NCI-H226 (cell line): ENCODE data around the gene NSMCE3.
A peak's percentile ranks its signal among the peaks of the same experiment; 100 is the strongest.

ENCODE experiments used
- DNase-seq: peaks from one replicate; pipeline ENCODE4 v3.0.0-alpha.2; 2015

NSMCE3 gene

GRCh38 chr15:29269485-29270168 is at the start of gene NSMCE3:
NSMCE3 (minus strand) TSS chr15:29269822; CDS start chr15:29269705, 117 bp downstream.
- DNase-seq: peak; percentile 76

- no peak for DNase-seq
These were observed 46.8 kb upstream of the NSMCE3 start for GRCh38 chr15:29316422-29316821.

GRCh38 chr15:29312387-29312786 is 42.8 kb upstream of the NSMCE3 start:
- DNase-seq: peak; percentile 2

GRCh38 chr15:29311696-29312095 is 42.1 kb upstream of the NSMCE3 start:
- DNase-seq: no peak

GRCh38 chr15:29309139-29309538 is 39.5 kb upstream of the NSMCE3 start:
- no peak for DNase-seq

- no peak for DNase-seq
These were observed 38.7 kb upstream of the NSMCE3 start for GRCh38 chr15:29308299-29308698.

- DNase-seq: no peak
These were observed 35.9 kb upstream of the NSMCE3 start for GRCh38 chr15:29305556-29305955.

GRCh38 chr15:29302871-29303270 is 33.2 kb upstream of the NSMCE3 start:
- no peak for DNase-seq

- DNase-seq: no peak
These were observed 30.2 kb upstream of the NSMCE3 start for GRCh38 chr15:29299784-29300183.

GRCh38 chr15:29299331-29299730 is 29.7 kb upstream of the NSMCE3 start:
- DNase-seq: no peak

- DNase-seq: no peak
These were observed 25.2 kb upstream of the NSMCE3 start for GRCh38 chr15:29294732-29295325.

GRCh38 chr15:29291067-29291845 is 21.6 kb upstream of the NSMCE3 start:
- DNase-seq: no peak

- no peak for DNase-seq
These were observed 19.6 kb upstream of the NSMCE3 start for GRCh38 chr15:29289173-29289572.

- DNase-seq: no peak
These were observed 15.8 kb upstream of the NSMCE3 start for GRCh38 chr15:29285386-29285785.

GRCh38 chr15:29283381-29283780 is 13.8 kb upstream of the NSMCE3 start:
- no peak for DNase-seq

GRCh38 chr15:29280514-29280913 is 10.9 kb upstream of the NSMCE3 start:
- DNase-seq: no peak

- peak; percentile 36 for DNase-seq
These were observed 8.9 kb upstream of the NSMCE3 start for GRCh38 chr15:29278436-29279105.

GRCh38 chr15:29276366-29276765 is 6.7 kb upstream of the NSMCE3 start:
- DNase-seq: no peak

GRCh38 chr15:29275855-29276254 is 6.2 kb upstream of the NSMCE3 start:
- DNase-seq: no peak

- no peak for DNase-seq
These were observed 5.3 kb upstream of the NSMCE3 start for GRCh38 chr15:29274946-29275345.

- DNase-seq: no peak
These were observed 2.6 kb upstream of the NSMCE3 start for GRCh38 chr15:29272219-29272618.

- DNase-seq: no peak
These were observed 1.4 kb upstream of the NSMCE3 start for GRCh38 chr15:29270976-29271375.

GRCh38 chr15:29270169-29270955 is 740 bp upstream of the NSMCE3 start:
- no peak for DNase-seq
